GM12892 (cell line): ENCODE data around the gene TMCC3.

Experiments used
- POLR2A ChIP-seq: IDR thresholded peaks from 2 replicates; pipeline ENCODE4 v1.6.1; 2011; ENCODE audit warnings: low read depth, low read length, control low read depth
- POLR2AphosphoS5 ChIP-seq: IDR thresholded peaks from 2 replicates; pipeline ENCODE4 v1.6.1; 2011; ENCODE audit warnings: low read depth, low read length, control low read depth
- TAF1 ChIP-seq: IDR thresholded peaks from 2 replicates; pipeline ENCODE4 v1.6.1; 2011; ENCODE audit warnings: low read depth, mild to moderate bottlenecking, control low read depth, low read length, borderline replicate concordance

GRCh38 chr12:94544355-94544754 lies 106.0 kb downstream of the TMCC3 start:
- TF ChIP-seq POLR2A (no peak), POLR2AphosphoS5 (no peak), TAF1 (no peak)
